Karpas-422 (cell line): ENCODE measurements around the gene MARS1. TPM values are rescaled to one million over a fixed set of nuclear protein-coding genes. Genes with fewer than 3 reads are reported as not detected.

Experiments
- DNase-seq: peaks from one replicate; pipeline ENCODE4 v3.0.0-alpha.2; 2015
- H2AFZ ChIP-seq: fragments of 200-600 bp; sonication (generic); 2 replicates; pipeline ENCODE4 v1.6.1; 2014; ENCODE audit warnings: antibody characterized with exemption, low read length, mixed read lengths
- H3K27ac ChIP-seq: fragments of 200-600 bp; sonication (generic); 2 replicates; pipeline ENCODE4 v1.5.1; 2014; ENCODE audit warnings: mild to moderate bottlenecking, low read length, moderate library complexity
- H3K27me3 ChIP-seq: fragments of 200-600 bp; sonication (generic); 2 replicates; pipeline ENCODE4 v1.6.1; 2014; ENCODE audit warnings: low read length, mixed read lengths
- H3K36me3 ChIP-seq: fragments of 200-600 bp; sonication (generic); 2 replicates; pipeline ENCODE4 v1.6.1; 2014; ENCODE audit warnings: low read length, mixed read lengths; ENCODE audit not compliant: insufficient read depth
- H3K4me1 ChIP-seq: fragments of 200-600 bp; sonication (generic); 2 replicates; pipeline ENCODE4 v1.6.1; 2014; ENCODE audit warnings: mild to moderate bottlenecking, low read length, mixed read lengths
- H3K4me2 ChIP-seq: fragments of 200-600 bp; sonication (generic); 2 replicates; pipeline ENCODE4 v1.6.1; 2014; ENCODE audit warnings: low read length, low read depth, mild to moderate bottlenecking; ENCODE audit not compliant: poor library complexity, severe bottlenecking
- H3K4me3 ChIP-seq: fragments of 200-600 bp; sonication (generic); 2 replicates; pipeline ENCODE4 v1.5.1; 2014; ENCODE audit warnings: mild to moderate bottlenecking, antibody characterized with exemption, low read length, mixed read lengths
- H3K79me2 ChIP-seq: fragments of 200-600 bp; sonication (generic); 2 replicates; pipeline ENCODE4 v1.6.1; 2014; ENCODE audit warnings: mild to moderate bottlenecking, low read length, mixed read lengths
- H3K9ac ChIP-seq: fragments of 200-600 bp; sonication (generic); 2 replicates; pipeline ENCODE4 v1.6.0; 2014; ENCODE audit warnings: low read length
- H3K9me2 ChIP-seq: fragments of 200-600 bp; sonication (generic), shearing (Covaris generic); replicated peaks from 2 replicates; pipeline ENCODE4 v1.6.0; 2014; ENCODE audit warnings: mild to moderate bottlenecking, low read length, moderate library complexity; ENCODE audit not compliant: insufficient read depth
- H3K9me3 ChIP-seq: fragments of 300-700, 200-600 bp; sonication (generic); 2 replicates; pipeline ENCODE4 v1.6.1; 2014; ENCODE audit warnings: low read length, mixed read lengths
- H4K20me1 ChIP-seq: fragments of 200-600 bp; sonication (generic); 2 replicates; pipeline ENCODE4 v1.6.1; 2014; ENCODE audit warnings: mild to moderate bottlenecking, antibody characterized with exemption, low read length, low read depth; ENCODE audit not compliant: insufficient read depth
- total RNA-seq: library from RNA; depleted of rRNA; stranded (reverse); fragments of >200 nt; shearing (Covaris generic); gene quantifications from 2 replicates; pipeline ENCODE4 v1.2.3, GENCODE V29; 2014; ENCODE audit warnings: low replicate concordance

The MARS1 gene
- total RNA-seq, 1 experiment from 2014 or later, result 204 TPM

GRCh38 chr12:57477710-57478681 lies 9.9 kb upstream of the MARS1 start:
- Histone ChIP-seq H3K27ac (no peak overlapping the region), H3K9me3 (no peaks in the 10 kb centered on the region), H3K4me1 (peaks cover 21% of the 10 kb centered on the region), H3K36me3 (no peaks in the 10 kb centered on the region), H3K27me3 (no peaks in the 10 kb centered on the region), H3K9me2 (no peaks in the 10 kb centered on the region), H4K20me1 (no peaks in the 10 kb centered on the region), H3K4me3 (no peak overlapping the region), H2AFZ (peak overlapping the region; percentile 20; the same call in 1 of the 2 replicates), H3K9ac (peak overlapping the region; percentile 28), H3K4me2 (peak overlapping the region; percentile 10), H3K79me2 (no peaks in the 10 kb centered on the region)
- DNase-seq, result no peak

- Histone ChIP-seq H3K27me3 (no peaks in the 10 kb centered on the region), H2AFZ (no peak overlapping the region), H3K27ac (no peak overlapping the region), H3K4me2 (no peak overlapping the region), H3K4me3 (no peak overlapping the region), H3K9me2 (no peaks in the 10 kb centered on the region), H3K79me2 (no peaks in the 10 kb centered on the region), H3K9ac (no peak overlapping the region), H3K4me1 (peaks cover 21% of the 10 kb centered on the region), H3K36me3 (no peaks in the 10 kb centered on the region), H3K9me3 (no peaks in the 10 kb centered on the region), H4K20me1 (no peaks in the 10 kb centered on the region)
- no peak for DNase-seq
Measured at GRCh38 chr12:57479043-57479375, 8.9 kb upstream of the MARS1 start.

DNA sequence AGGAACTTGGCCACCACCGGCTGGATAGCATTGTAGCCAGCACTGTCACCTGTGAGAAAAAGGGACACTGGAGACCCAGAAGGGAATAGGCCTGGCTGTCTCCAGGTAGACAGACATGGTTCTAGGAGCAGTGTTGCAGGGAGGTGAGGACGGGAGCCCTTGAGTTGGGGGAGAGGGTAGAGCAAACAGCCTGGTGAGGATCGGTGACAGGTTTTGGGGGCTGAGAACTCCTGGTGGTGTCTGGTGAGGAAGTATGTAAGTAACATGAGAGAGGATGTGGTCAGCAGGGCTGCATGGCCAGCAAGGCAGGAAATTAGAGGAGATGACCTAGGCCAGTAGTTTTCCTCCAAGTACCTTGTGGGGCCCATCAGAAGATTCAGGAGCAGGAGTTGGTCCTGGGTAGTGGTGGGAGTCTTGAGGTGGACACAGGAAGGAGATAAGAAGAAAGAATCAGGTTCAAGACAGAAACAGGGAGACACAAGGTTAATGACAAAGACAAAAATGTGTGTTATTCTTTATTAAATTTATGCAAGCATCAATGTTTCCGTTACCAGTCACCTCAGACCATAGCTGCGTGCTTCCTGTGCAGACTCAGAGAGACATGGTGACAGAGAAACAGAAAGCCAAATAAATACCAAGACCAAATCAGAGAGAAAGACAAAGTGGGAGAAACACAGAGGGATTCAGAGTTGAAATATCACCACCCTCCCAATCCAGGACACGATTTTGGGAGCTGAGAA lies 8.3 kb upstream of the MARS1 start, which contains the start of gene ARHGAP9:
Gene ARHGAP9 (minus strand): TSS at position 491 of the 740 bp plus-strand sequence. CDS start 460 bp downstream, at position 31.
- no peak within 1 kb of the TSS for H3K27ac ChIP-seq
- H3K9me3 ChIP-seq, result no peaks in the 10 kb centered on the region
- H3K4me1 ChIP-seq, result peaks cover 21% of the 10 kb centered on the region
- H3K9ac ChIP-seq, result no peak within 1 kb of the TSS
- H4K20me1 ChIP-seq, result no peaks in the 10 kb centered on the region
- H3K27me3 ChIP-seq, result no peaks in the 10 kb centered on the region
- no peak within 1 kb of the TSS for H3K4me2 ChIP-seq
- no peak for DNase-seq
- no peak within 1 kb of the TSS for H3K4me3 ChIP-seq
- H2AFZ ChIP-seq, result no peak within 1 kb of the TSS; the same call in 1 of the 2 replicates
- H3K79me2 ChIP-seq, result no peaks in the 10 kb centered on the region
- H3K9me2 ChIP-seq, result no peaks in the 10 kb centered on the region
- no peaks in the 10 kb centered on the region for H3K36me3 ChIP-seq

- H3K4me1 ChIP-seq, result peaks cover 21% of the 10 kb centered on the region
- no peak for DNase-seq
- H4K20me1 ChIP-seq, result no peaks in the 10 kb centered on the region
- no peak overlapping the region for H3K9ac ChIP-seq
- no peaks in the 10 kb centered on the region for H3K79me2 ChIP-seq
- H3K4me2 ChIP-seq, result no peak overlapping the region
- H3K4me3 ChIP-seq, result no peak overlapping the region
- no peaks in the 10 kb centered on the region for H3K9me3 ChIP-seq
- H3K27me3 ChIP-seq, result no peaks in the 10 kb centered on the region
- no peak overlapping the region for H3K27ac ChIP-seq
- no peaks in the 10 kb centered on the region for H3K36me3 ChIP-seq
- no peaks in the 10 kb centered on the region for H3K9me2 ChIP-seq
- no peak overlapping the region for H2AFZ ChIP-seq
Measured at GRCh38 chr12:57481671-57482070, 6.2 kb upstream of the MARS1 start.

GRCh38 chr12:57483466-57483865 lies 4.4 kb upstream of the MARS1 start:
- H3K36me3 ChIP-seq, result no peaks in the 10 kb centered on the region
- H4K20me1 ChIP-seq, result no peaks in the 10 kb centered on the region
- no peak overlapping the region for H3K4me2 ChIP-seq
- peaks cover 11% of the 10 kb centered on the region for H3K4me1 ChIP-seq
- no peak for DNase-seq
- H2AFZ ChIP-seq, result no peak overlapping the region
- no peak overlapping the region for H3K27ac ChIP-seq
- peaks cover 6% of the 10 kb centered on the region for H3K79me2 ChIP-seq
- H3K9me2 ChIP-seq, result no peaks in the 10 kb centered on the region
- H3K9me3 ChIP-seq, result no peaks in the 10 kb centered on the region
- no peak overlapping the region for H3K4me3 ChIP-seq
- no peak overlapping the region for H3K9ac ChIP-seq
- H3K27me3 ChIP-seq, result no peaks in the 10 kb centered on the region

- Histone ChIP-seq H3K4me2 (no peak overlapping the region), H3K27me3 (no peaks in the 10 kb centered on the region), H2AFZ (peak overlapping the region; percentile 8; the same call in 1 of the 2 replicates), H3K9me2 (no peaks in the 10 kb centered on the region), H3K79me2 (peaks cover 26% of the 10 kb centered on the region), H4K20me1 (peaks cover 8% of the 10 kb centered on the region; the same call in 1 of the 2 replicates), H3K4me3 (no peak overlapping the region), H3K4me1 (peaks cover 14% of the 10 kb centered on the region), H3K27ac (no peak overlapping the region), H3K9me3 (no peaks in the 10 kb centered on the region), H3K9ac (no peak overlapping the region), H3K36me3 (peaks cover 18% of the 10 kb centered on the region)
- DNase-seq, result no peak
Measured at GRCh38 chr12:57485695-57486094, 2.2 kb upstream of the MARS1 start.

DNA sequence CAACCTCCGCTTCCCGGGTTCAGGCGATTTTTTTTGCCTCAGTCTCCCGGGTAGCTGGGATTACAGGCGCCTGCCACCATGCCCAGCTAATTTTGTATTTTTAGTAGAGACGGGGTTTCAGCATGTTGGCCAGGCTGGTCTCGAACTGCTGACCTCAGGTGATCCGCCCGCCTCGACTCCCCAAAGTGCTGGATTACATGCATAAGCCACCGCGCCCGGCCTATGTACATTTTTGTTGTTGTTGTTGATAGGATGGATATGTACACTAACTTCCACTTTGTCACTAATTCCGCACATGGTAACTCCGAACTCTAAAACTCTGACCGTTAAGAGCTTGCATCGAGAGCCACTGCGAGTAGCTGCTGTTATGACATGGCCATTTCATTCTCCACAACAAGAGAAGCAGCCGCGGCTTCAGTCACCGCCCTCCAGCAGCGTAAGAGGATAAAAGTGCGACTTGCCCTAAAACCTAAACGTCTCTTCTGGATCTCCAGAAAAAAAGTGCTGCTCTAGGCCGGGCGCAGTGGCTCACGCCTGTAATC lies 742 bp upstream of the MARS1 start:
- peak overlapping the region; percentile 33 for H3K4me2 ChIP-seq
- peaks cover 8% of the 10 kb centered on the region; the same call in 1 of the 2 replicates for H4K20me1 ChIP-seq
- H3K27ac ChIP-seq, result no peak overlapping the region
- H2AFZ ChIP-seq, result 0 out of 2 replicates have a peak overlapping the region, but pooled peaks have one; percentile 21
- no peaks in the 10 kb centered on the region for H3K9me3 ChIP-seq
- no peak for DNase-seq
- peaks cover 26% of the 10 kb centered on the region for H3K79me2 ChIP-seq
- H3K4me1 ChIP-seq, result peaks cover 14% of the 10 kb centered on the region
- H3K27me3 ChIP-seq, result no peaks in the 10 kb centered on the region
- H3K36me3 ChIP-seq, result peaks cover 27% of the 10 kb centered on the region
- no peaks in the 10 kb centered on the region for H3K9me2 ChIP-seq
- H3K4me3 ChIP-seq, result peak overlapping the region; percentile 41; the same call in 1 of the 2 replicates
- 0 out of 2 replicates have a peak overlapping the region, but pooled peaks have one; percentile 5 for H3K9ac ChIP-seq
